Calu3 (cell line): ENCODE measurements around the gene SLF1. TPM values are rescaled to one million over a fixed set of nuclear protein-coding genes. Genes with fewer than 3 reads are reported as not detected.

Experiments
- BruUV-seq: library from RNA; stranded (reverse); fragments of 400-500 nt; replicated peaks from 2 replicates; lab custom pipeline; 2021; lab: Mats Ljungman, UMichigan
- CTCF ChIA-PET: fragments of 300-600 bp; sonication (Branson Sonifier 250); formaldehyde crosslinking; loops from one replicate; lab custom pipeline; 2022; ENCODE audit warnings: antibody characterized with exemption; lab: Charles Lee
- DNase-seq: peaks from one replicate; pipeline ENCODE4 v3.0.0; 2022
- H3K27ac Mint-ChIP-seq: one replicate; pipeline ENCODE4 v1.8.0; 2022; ENCODE audit warnings: mixed read lengths; ENCODE audit not compliant: unreplicated experiment
- H3K27me3 Mint-ChIP-seq: one replicate; pipeline ENCODE4 v1.8.0; 2022; ENCODE audit warnings: mixed read lengths; ENCODE audit not compliant: unreplicated experiment
- H3K36me3 Mint-ChIP-seq: one replicate; pipeline ENCODE4 v1.8.0; 2022; ENCODE audit warnings: mild to moderate bottlenecking, moderate library complexity, mixed read lengths; ENCODE audit not compliant: insufficient read depth, unreplicated experiment
- H3K4me1 Mint-ChIP-seq: one replicate; pipeline ENCODE4 v1.8.0; 2022; ENCODE audit warnings: mild to moderate bottlenecking, low read depth, mixed read lengths; ENCODE audit not compliant: unreplicated experiment
- H3K4me3 Mint-ChIP-seq: one replicate; pipeline ENCODE4 v1.8.0; 2022; ENCODE audit warnings: mild to moderate bottlenecking, low read depth, moderate library complexity, mixed read lengths; ENCODE audit not compliant: unreplicated experiment
- H3K9me3 Mint-ChIP-seq: one replicate; pipeline ENCODE4 v1.8.0; 2022; ENCODE audit warnings: low read depth, mixed read lengths; ENCODE audit not compliant: unreplicated experiment
- CTCF ChIP-seq: fragments of 200-600 bp; IDR thresholded peaks from one replicate; pipeline ENCODE4 v1.8.0; 2022; ENCODE audit warnings: antibody characterized with exemption; ENCODE audit not compliant: unreplicated experiment
- intact Hi-C: fragments of 100-400 bp; cut with micrococcal nuclease; formaldehyde crosslinking; loops from one replicate; pipeline ENCODE4 v1.10.0; 2022; ENCODE audit not compliant: unreplicated experiment
- total RNA-seq: library from RNA; stranded (reverse); gene quantifications from 2 replicates; pipeline ENCODE4 v1.2.3, GENCODE V29; 2022

SLF1 gene
- total RNA-seq, 1 experiment from 2014 or later, result 17.9 TPM

- no TSS peak for BruUV-seq
- H3K9me3 Mint-ChIP-seq, result no peaks in the 10 kb centered on the region
- H3K27me3 Mint-ChIP-seq, result no peaks in the 10 kb centered on the region
- DNase-seq, result no peak
- intact Hi-C loops, result loop anchor here (5.0 to 10.0 kb wide), 2 partner anchors 116 to 822 kb away; no protein-coding TSS in a partner anchor
- no peaks in the 10 kb centered on the region for H3K4me1 Mint-ChIP-seq
- H3K36me3 Mint-ChIP-seq, result no peaks in the 10 kb centered on the region
- CTCF ChIA-PET, result interaction anchor here (0.6 kb wide), 1 partner anchor 76 kb away, joined by 3 read pairs; no protein-coding TSS in a partner anchor
- H3K27ac Mint-ChIP-seq, result no peak overlapping the region
- H3K4me3 Mint-ChIP-seq, result no peak overlapping the region
- no peak for TF ChIP-seq CTCF
Observed at GRCh38 chr5:94736498-94736897, 118.0 kb downstream of the SLF1 start.

- no peaks in the 10 kb centered on the region for H3K27me3 Mint-ChIP-seq
- H3K27ac Mint-ChIP-seq, result no peak overlapping the region
- no peak for TF ChIP-seq CTCF
- H3K4me1 Mint-ChIP-seq, result no peaks in the 10 kb centered on the region
- no TSS peak for BruUV-seq
- H3K36me3 Mint-ChIP-seq, result no peaks in the 10 kb centered on the region
- DNase-seq, result no peak
- H3K9me3 Mint-ChIP-seq, result no peaks in the 10 kb centered on the region
- CTCF ChIA-PET, result no interaction called here
- intact Hi-C loops, result no loop called here
- H3K4me3 Mint-ChIP-seq, result no peak overlapping the region
Observed at GRCh38 chr5:94740286-94740685, 121.8 kb downstream of the SLF1 start.

GRCh38 chr5:94742852-94743251, 124.4 kb downstream of the SLF1 start:
- CTCF ChIA-PET, result no interaction called here
- no peak for TF ChIP-seq CTCF
- BruUV-seq, result no TSS peak
- H3K4me1 Mint-ChIP-seq, result peaks cover 7% of the 10 kb centered on the region
- intact Hi-C loops, result no loop called here
- H3K9me3 Mint-ChIP-seq, result no peaks in the 10 kb centered on the region
- no peak overlapping the region for H3K4me3 Mint-ChIP-seq
- H3K36me3 Mint-ChIP-seq, result no peaks in the 10 kb centered on the region
- DNase-seq, result no peak
- no peaks in the 10 kb centered on the region for H3K27me3 Mint-ChIP-seq
- H3K27ac Mint-ChIP-seq, result no peak overlapping the region

GRCh38 chr5:94744906-94745305, 126.4 kb downstream of the SLF1 start:
- H3K27me3 Mint-ChIP-seq, result no peaks in the 10 kb centered on the region
- H3K27ac Mint-ChIP-seq, result no peak overlapping the region
- CTCF ChIA-PET, result no interaction called here
- H3K36me3 Mint-ChIP-seq, result no peaks in the 10 kb centered on the region
- peaks cover 7% of the 10 kb centered on the region for H3K4me1 Mint-ChIP-seq
- no peak for DNase-seq
- H3K4me3 Mint-ChIP-seq, result no peak overlapping the region
- no peaks in the 10 kb centered on the region for H3K9me3 Mint-ChIP-seq
- no TSS peak for BruUV-seq
- intact Hi-C loops, result no loop called here
- no peak for TF ChIP-seq CTCF
